Panc1 (cell line): ENCODE data around the gene ITIH2. TPM values are rescaled to one million over a fixed set of nuclear protein-coding genes. Genes with fewer than 3 reads are reported as not detected.

ENCODE experiments used
- ATAC-seq: fragments of 200-7000 bp; cut with Tn5 transposase; 2 replicates; pipeline ENCODE4 v1.9.1; 2020; ENCODE audit warnings: mild to moderate bottlenecking, moderate library complexity
- BruUV-seq: library from RNA; stranded (reverse); fragments of 400-500 nt; replicated peaks from 2 replicates; lab custom pipeline; 2021; lab: Mats Ljungman, UMichigan
- CTCF ChIA-PET: fragments of 300-600 bp; sonication (Branson Sonifier 250); formaldehyde crosslinking; loops from one replicate; lab custom pipeline; 2022; ENCODE audit warnings: antibody characterized with exemption; lab: Charles Lee
- POLR2A ChIA-PET: fragments of 300-600 bp; sonication (Branson Sonifier 250); formaldehyde crosslinking; loops from one replicate; lab custom pipeline; 2022; ENCODE audit warnings: antibody characterized with exemption; lab: Charles Lee
- DNase-seq: peaks from one replicate; pipeline ENCODE4 v3.0.0-alpha.2; 2010; ENCODE audit warnings: low read depth, low spot score
- H3K27ac ChIP-seq: 2 replicates; pipeline ENCODE4 v1.5.1; 2011; ENCODE audit warnings: mild to moderate bottlenecking, low read length, inconsistent platforms
- H3K27me3 ChIP-seq: fragments of 200-500 bp; sonication (Bioruptor generic); 2 replicates; pipeline ENCODE4 v1.6.0; 2014; ENCODE audit warnings: low read length, inconsistent platforms; ENCODE audit not compliant: control insufficient read depth, insufficient read depth
- H3K36me3 ChIP-seq: fragments of 200-500 bp; sonication (Bioruptor generic); 2 replicates; pipeline ENCODE4 v1.5.1; 2014; ENCODE audit warnings: inconsistent platforms, mild to moderate bottlenecking, low read length, moderate library complexity; ENCODE audit not compliant: control insufficient read depth, insufficient read depth
- H3K4me1 ChIP-seq: 2 replicates; pipeline ENCODE4 v1.5.1; 2011; ENCODE audit warnings: inconsistent platforms, mild to moderate bottlenecking, low read length, moderate library complexity; ENCODE audit not compliant: control insufficient read depth, insufficient read depth
- H3K4me3 ChIP-seq, 2 experiments: 2 replicates each; pipeline ENCODE4 v1.5.1; 2011 to 2012; ENCODE audit warnings: low read depth in 2 of 2, low read length in 2 of 2, mild to moderate bottlenecking in 2 of 2, inconsistent platforms in 1 of 2, moderate library complexity in 1 of 2
- H3K9me3 ChIP-seq: fragments of 200-500 bp; sonication (Bioruptor generic); 2 replicates; pipeline ENCODE4 v1.5.1; 2014; ENCODE audit warnings: low read depth, mild to moderate bottlenecking, inconsistent platforms, low read length, moderate library complexity; ENCODE audit not compliant: control insufficient read depth, insufficient read depth
- POLR2AphosphoS5 ChIP-seq: IDR thresholded peaks from 2 replicates; pipeline ENCODE4 v1.6.1; 2012; ENCODE audit warnings: mild to moderate bottlenecking, low read depth, low read length, moderate library complexity
- REST ChIP-seq, 2 experiments: IDR thresholded peaks; 2 replicates each; pipeline ENCODE4 v1.6.1; 2011 to 2012; ENCODE audit warnings: low read depth in 2 of 2, control low read depth in 1 of 2, low read length in 1 of 2, mild to moderate bottlenecking in 1 of 2, moderate library complexity in 1 of 2; ENCODE audit not compliant: insufficient read depth in 1 of 2
- SIN3A ChIP-seq: IDR thresholded peaks from 2 replicates; pipeline ENCODE4 v1.6.1; 2012; ENCODE audit warnings: low read depth, mild to moderate bottlenecking, low read length, moderate library complexity, borderline replicate concordance; ENCODE audit not compliant: insufficient read depth
- TCF7L2 ChIP-seq: IDR thresholded peaks from 2 replicates; pipeline ENCODE4 v1.6.1; 2011; ENCODE audit warnings: mild to moderate bottlenecking, low read depth, low read length, inconsistent platforms
- in situ Hi-C: cut with HindIII; loops from 2 replicates; pipeline ENCODE4 v1.10.0; 2016; ENCODE audit warnings: low sequenced_read_pairs, low pct_unique_long_range_greater_than_20kb
- intact Hi-C: fragments of 100-400 bp; cut with micrococcal nuclease; formaldehyde crosslinking; loops from one replicate; pipeline ENCODE4 v1.10.0; 2022; ENCODE audit not compliant: unreplicated experiment
- total RNA-seq: library from RNA; stranded (reverse); gene quantifications from one replicate; pipeline ENCODE4 v1.2.1, GENCODE V29; 2021; ENCODE audit not compliant: unreplicated experiment
- TF ChIP-seq, protein P1 (sequence below): fragments of 450-650 bp; IDR thresholded peaks from 2 replicates; pipeline ENCODE4 v1.5.1; 2017; ENCODE audit warnings: mild to moderate bottlenecking

The ITIH2 gene
- total RNA-seq, 1 experiment from 2014 or later, result 0.67 TPM

- TF ChIP-seq TCF7L2 (no peak), REST (IDR thresholded peaks at IDR 0.05; ENCODE audit: insufficient read depth in 1 of 2, low read depth in 2 of 2, low read length in 1 of 2) (no peak), POLR2AphosphoS5 (no peak), SIN3A (no peak)
- TF ChIP-seq, protein P1, sequence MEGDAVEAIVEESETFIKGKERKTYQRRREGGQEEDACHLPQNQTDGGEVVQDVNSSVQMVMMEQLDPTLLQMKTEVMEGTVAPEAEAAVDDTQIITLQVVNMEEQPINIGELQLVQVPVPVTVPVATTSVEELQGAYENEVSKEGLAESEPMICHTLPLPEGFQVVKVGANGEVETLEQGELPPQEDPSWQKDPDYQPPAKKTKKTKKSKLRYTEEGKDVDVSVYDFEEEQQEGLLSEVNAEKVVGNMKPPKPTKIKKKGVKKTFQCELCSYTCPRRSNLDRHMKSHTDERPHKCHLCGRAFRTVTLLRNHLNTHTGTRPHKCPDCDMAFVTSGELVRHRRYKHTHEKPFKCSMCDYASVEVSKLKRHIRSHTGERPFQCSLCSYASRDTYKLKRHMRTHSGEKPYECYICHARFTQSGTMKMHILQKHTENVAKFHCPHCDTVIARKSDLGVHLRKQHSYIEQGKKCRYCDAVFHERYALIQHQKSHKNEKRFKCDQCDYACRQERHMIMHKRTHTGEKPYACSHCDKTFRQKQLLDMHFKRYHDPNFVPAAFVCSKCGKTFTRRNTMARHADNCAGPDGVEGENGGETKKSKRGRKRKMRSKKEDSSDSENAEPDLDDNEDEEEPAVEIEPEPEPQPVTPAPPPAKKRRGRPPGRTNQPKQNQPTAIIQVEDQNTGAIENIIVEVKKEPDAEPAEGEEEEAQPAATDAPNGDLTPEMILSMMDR, result no peak
- Histone ChIP-seq H3K27me3 (peaks cover 9% of the 10 kb centered on the region), H3K4me3 (no peak overlapping the region), H3K27ac (no peak overlapping the region), H3K4me1 (no peaks in the 10 kb centered on the region; the same call in 1 of the 2 replicates), H3K9me3 (no peaks in the 10 kb centered on the region), H3K36me3 (no peaks in the 10 kb centered on the region)
- ChIA-PET POLR2A (interaction anchor here (0.7 kb wide), 1 partner anchor 159 kb away, joined by 6 read pairs; no protein-coding TSS in a partner anchor), CTCF (no interaction called here)
- in situ Hi-C loops (no loop called here), intact Hi-C loops (loop anchor here (2.0 kb wide), 1 partner anchor 33 kb away; no protein-coding TSS in a partner anchor)
- ATAC-seq, result no peak
- no peak for DNase-seq
- BruUV-seq, result no TSS peak
These were observed 33.0 kb upstream of the ITIH2 start for GRCh38 chr10:7670157-7670556.

GRCh38 chr10:7672341-7673134, 30.6 kb upstream of the ITIH2 start:
- in situ Hi-C loops (no loop called here), intact Hi-C loops (no loop called here)
- ChIA-PET CTCF (no interaction called here), POLR2A (interaction anchor here (0.6 kb wide), 1 partner anchor 12 kb away, joined by 3 read pairs; no protein-coding TSS in a partner anchor)
- Histone ChIP-seq H3K27me3 (peaks cover 6% of the 10 kb centered on the region), H3K36me3 (no peaks in the 10 kb centered on the region), H3K4me3 (no peak overlapping the region), H3K27ac (no peak overlapping the region), H3K4me1 (no peaks in the 10 kb centered on the region), H3K9me3 (no peaks in the 10 kb centered on the region)
- TF ChIP-seq TCF7L2, result no peak
- no peak for TF ChIP-seq POLR2AphosphoS5
- TF ChIP-seq, protein P1, result no peak
- TF ChIP-seq SIN3A, result no peak
- TF ChIP-seq REST (IDR thresholded peaks at IDR 0.05; ENCODE audit: insufficient read depth in 1 of 2, low read depth in 2 of 2, low read length in 1 of 2), result no peak
- DNase-seq (no peak), ATAC-seq (no peak)
- BruUV-seq, result no TSS peak
